Uterus (tissue), 2 donors: ENCODE measurements around the gene FRRS1.

ENCODE experiments used
- POLR2A ChIP-seq, 2 donors: fragments of 450-650 bp; IDR thresholded peaks; one replicate each; pipeline ENCODE4 v1.6.1; 2016; ENCODE audit warnings: antibody characterized with exemption in 2 of 2, mild to moderate bottlenecking in 1 of 2, moderate library complexity in 1 of 2
- TF ChIP-seq, protein P1 (sequence below), 4 experiments: fragments of 200-600 bp in 2 of 4; fragments of 450-650 bp in 2 of 4; sonication (generic) in 2 of 4; IDR thresholded peaks; one replicate each; pipeline ENCODE4 v1.5.1; 2016 to 2019; ENCODE audit warnings: antibody characterized with exemption in 4 of 4, mild to moderate bottlenecking in 2 of 4, moderate library complexity in 1 of 4

- TF ChIP-seq, protein P1, sequence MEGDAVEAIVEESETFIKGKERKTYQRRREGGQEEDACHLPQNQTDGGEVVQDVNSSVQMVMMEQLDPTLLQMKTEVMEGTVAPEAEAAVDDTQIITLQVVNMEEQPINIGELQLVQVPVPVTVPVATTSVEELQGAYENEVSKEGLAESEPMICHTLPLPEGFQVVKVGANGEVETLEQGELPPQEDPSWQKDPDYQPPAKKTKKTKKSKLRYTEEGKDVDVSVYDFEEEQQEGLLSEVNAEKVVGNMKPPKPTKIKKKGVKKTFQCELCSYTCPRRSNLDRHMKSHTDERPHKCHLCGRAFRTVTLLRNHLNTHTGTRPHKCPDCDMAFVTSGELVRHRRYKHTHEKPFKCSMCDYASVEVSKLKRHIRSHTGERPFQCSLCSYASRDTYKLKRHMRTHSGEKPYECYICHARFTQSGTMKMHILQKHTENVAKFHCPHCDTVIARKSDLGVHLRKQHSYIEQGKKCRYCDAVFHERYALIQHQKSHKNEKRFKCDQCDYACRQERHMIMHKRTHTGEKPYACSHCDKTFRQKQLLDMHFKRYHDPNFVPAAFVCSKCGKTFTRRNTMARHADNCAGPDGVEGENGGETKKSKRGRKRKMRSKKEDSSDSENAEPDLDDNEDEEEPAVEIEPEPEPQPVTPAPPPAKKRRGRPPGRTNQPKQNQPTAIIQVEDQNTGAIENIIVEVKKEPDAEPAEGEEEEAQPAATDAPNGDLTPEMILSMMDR (IDR thresholded peaks at IDR 0.05) = no peak
- TF ChIP-seq POLR2A (IDR thresholded peaks at IDR 0.05) = no peak
Observed at GRCh38 chr1:99764439-99764838, 2.0 kb downstream of the FRRS1 start.
